ENCODE results near the gene TMEM190. TPM values are rescaled to one million over a fixed set of nuclear protein-coding genes. Genes with fewer than 3 reads are reported as not detected.

Gene TMEM190
- total and polyA plus RNA-seq, 9 of the 15 experiments (the other 6 are each of a cell fraction or from before 2014, with no cell fraction given) = not detected

GRCh38 chr19:55385724-55386492 lies 9.3 kb downstream of the TMEM190 start, which contains the start of gene RPL28 (continued):
- TF ChIP-seq GABPB2 (CRISPR knock-in tag; conservative IDR thresholded peaks at IDR 0.05) = no peak
- TF ChIP-seq TAL1 (IDR thresholded peaks at IDR 0.05) = no peak
- TF ChIP-seq ZNF124 (CRISPR knock-in tag; IDR thresholded peaks at IDR 0.05) = no peak
- TF ChIP-seq ZBTB7A (IDR thresholded peaks at IDR 0.05; ENCODE audit: borderline replicate concordance, control insufficient read depth, low read depth, low read length) = peak; percentile 15; the same call in 1 of the 2 replicates
- TF ChIP-seq KAT8 (IDR thresholded peaks at IDR 0.05; ENCODE audit: low read depth) = no peak
- TF ChIP-seq CGGBP1 (CRISPR knock-in tag; IDR thresholded peaks at IDR 0.05) = 0 out of 2 replicates have a peak, but pooled peaks have one; percentile 32
- TF ChIP-seq SPI1 (IDR thresholded peaks at IDR 0.05; ENCODE audit: borderline replicate concordance, low read depth, low read length) = peak; percentile 96
- TF ChIP-seq FOXA1 (IDR thresholded peaks at IDR 0.05; ENCODE audit: borderline replicate concordance) = no peak
- no peak for TF ChIP-seq ZFP1 (CRISPR knock-in tag; IDR thresholded peaks at IDR 0.05)
- peak; percentile 87 for TF ChIP-seq ELF1 (tag; IDR thresholded peaks at IDR 0.05)
- no peak for TF ChIP-seq ZNF280B (CRISPR knock-in tag; IDR thresholded peaks at IDR 0.05)
- no peak for TF ChIP-seq ZBTB49 (CRISPR knock-in tag; IDR thresholded peaks at IDR 0.05; ENCODE audit: borderline replicate concordance)
- no peak for TF ChIP-seq ELK1 (CRISPR knock-in tag; IDR thresholded peaks at IDR 0.05)
- TF ChIP-seq RAD21 (CRISPR knock-in tag; conservative IDR thresholded peaks at IDR 0.05 in 1 of 2, IDR thresholded peaks at IDR 0.05 in 1 of 2) = no peak
- TF ChIP-seq IRF1 (CRISPR knock-in tag; IDR thresholded peaks at IDR 0.05; ENCODE audit: borderline replicate concordance) = no peak
- 0 out of 2 replicates have a peak, but pooled peaks have one; percentile 12 for TF ChIP-seq ETV5 (CRISPR knock-in tag; IDR thresholded peaks at IDR 0.05; ENCODE audit: low read depth)
- peak; percentile 79 for TF ChIP-seq PRPF4 (IDR thresholded peaks at IDR 0.05; ENCODE audit: insufficient read depth, low read depth, low read length, poor library complexity, severe bottlenecking)
- no peak for TF ChIP-seq HNRNPK (IDR thresholded peaks at IDR 0.05; ENCODE audit: low read depth, low read length, poor library complexity, severe bottlenecking)
- TF ChIP-seq NFIC (IDR thresholded peaks at IDR 0.05) = peak; percentile 42; the same call in 1 of the 2 replicates
- no peak for TF ChIP-seq MCM5 (IDR thresholded peaks at IDR 0.05; ENCODE audit: low read depth)
- no peak for TF ChIP-seq CBFB (CRISPR knock-in tag; IDR thresholded peaks at IDR 0.05)

Data from K562 (cell line).